GM18498 (cell line): Measurements from ENCODE around the gene ZFP91.

Experiments used
- ATAC-seq: cut with Tn5 transposase; IDR thresholded peaks from one replicate; pipeline ENCODE4 v1.9.1; 2021; ENCODE audit warnings: mild to moderate bottlenecking, moderate library complexity; ENCODE audit not compliant: unreplicated experiment

The ZFP91 gene

GRCh38 chr11:58582437-58582836 lies 3.6 kb downstream of the ZFP91 start:
- ATAC-seq, result no peak

- no peak for ATAC-seq
Measured at GRCh38 chr11:58586998-58587397, 8.1 kb downstream of the ZFP91 start.

DNA sequence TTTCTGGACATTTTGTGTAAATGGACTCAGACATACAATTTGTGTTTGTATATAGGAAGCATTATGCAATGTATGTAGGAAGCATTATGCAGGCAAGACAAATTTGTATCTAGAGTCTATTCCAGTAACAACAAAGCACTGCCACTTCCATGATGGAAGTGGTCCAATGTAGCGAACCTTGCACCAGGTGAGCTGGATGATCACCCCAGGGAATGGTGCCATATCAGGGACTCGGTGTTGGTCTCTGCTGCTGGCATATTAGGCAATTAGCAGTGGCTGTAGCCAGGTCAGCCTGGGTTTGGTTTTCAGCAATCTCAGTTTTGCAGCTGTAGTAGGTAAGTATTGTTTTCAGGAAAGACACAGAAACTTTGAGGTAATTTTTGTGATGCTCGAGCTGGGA lies 12.8 kb downstream of the ZFP91 start:
- no peak for ATAC-seq

DNA sequence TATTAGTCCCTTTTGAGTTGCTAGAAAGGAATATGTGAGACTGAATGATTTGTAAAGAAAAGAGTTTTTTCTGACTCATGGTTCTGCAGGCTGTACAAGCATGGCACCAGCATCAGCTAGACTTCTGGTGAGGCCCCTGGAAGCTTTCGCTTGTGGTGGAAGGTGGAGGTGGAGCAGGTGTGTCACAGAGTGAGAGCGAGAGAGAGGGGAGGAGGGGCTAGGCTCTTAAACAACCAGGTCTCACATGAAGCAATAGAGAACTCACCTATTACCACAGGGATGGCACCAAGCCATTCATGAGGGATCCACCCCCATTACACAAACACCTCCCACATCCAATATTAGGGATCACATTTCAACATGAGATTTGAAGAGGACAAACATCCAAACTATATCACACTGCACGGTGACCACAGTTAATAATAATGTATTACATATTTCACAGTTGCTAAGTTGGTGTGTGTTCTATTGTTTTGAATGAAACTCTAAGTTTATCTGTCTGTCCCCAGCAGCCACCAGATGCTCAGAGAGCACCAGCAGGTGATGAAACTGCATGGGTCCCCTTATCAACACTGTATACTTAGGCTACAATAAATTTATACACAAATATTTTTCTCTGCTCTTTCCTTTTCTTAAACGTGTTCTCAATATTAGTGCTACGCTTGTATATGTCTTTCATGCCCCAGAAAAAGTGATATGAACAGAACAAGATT lies 14.1 kb downstream of the ZFP91 start:
- peak; percentile 48 for ATAC-seq

DNA sequence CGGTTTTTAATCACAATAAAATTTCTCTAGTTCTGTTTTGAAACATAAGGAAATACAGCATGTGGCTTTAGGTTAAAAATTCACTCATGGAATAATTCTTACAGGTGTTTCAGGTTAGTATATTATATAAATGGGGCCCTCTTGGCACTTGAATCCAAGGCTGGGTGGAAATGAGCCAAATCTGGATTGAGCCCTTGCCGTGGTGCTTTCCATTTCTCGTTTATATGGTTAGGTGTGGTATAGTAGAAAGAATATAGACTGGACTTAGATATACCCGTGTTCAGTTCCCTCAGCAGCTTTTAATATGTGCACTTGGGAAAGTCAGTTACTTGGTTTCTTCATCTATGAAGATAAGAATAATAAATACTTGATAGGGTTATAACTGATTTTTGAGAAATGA lies 16.0 kb downstream of the ZFP91 start:
- ATAC-seq, result no peak

DNA sequence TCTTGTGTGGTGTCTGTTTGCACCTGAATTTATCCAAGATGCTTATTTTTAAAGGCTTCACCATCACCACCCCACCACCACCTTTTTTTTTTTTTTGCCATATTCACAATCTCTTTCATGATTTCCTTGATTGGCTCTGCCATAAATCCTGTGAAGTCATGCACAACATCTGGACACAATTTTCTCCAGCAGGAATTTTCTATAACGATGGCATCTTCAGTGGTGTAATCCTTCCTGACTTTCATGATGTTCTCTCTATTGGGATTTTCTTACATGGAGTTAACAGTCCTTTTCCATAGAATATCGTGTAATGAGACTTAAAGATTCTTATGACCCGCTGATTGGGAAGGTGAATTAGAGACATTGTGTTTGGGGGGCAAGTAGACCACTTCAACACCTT lies 17.8 kb downstream of the ZFP91 start:
- no peak for ATAC-seq

GRCh38 chr11:58597486-58598144 lies 18.8 kb downstream of the ZFP91 start:
- peak; percentile 65 for ATAC-seq

DNA sequence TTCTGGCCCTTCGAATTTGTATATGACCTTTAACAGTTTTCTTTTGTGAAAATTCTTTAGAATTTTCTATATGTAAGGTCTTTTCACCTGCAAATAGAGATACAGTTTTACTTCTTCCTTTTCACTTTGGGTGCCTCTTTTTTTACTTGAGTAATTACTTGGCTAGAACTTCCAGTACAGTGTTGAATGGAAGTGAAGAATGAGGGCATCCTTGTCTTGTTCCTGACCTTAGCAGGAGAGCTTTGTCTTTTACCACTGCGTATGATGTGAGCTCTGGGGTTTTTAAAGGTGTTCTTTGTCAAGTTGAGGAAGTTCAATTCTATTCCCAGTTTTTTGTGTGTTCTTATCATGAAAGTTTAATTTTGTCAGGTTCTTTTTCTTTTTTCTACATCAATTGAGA lies 21.6 kb downstream of the ZFP91 start:
- ATAC-seq, result no peak

GRCh38 chr11:58606930-58607714 lies 28.3 kb downstream of the ZFP91 start:
- ATAC-seq, result no peak

GRCh38 chr11:58608331-58608730 lies 29.5 kb downstream of the ZFP91 start:
- ATAC-seq, result no peak

GRCh38 chr11:58609723-58610122 lies 30.9 kb downstream of the ZFP91 start:
- no peak for ATAC-seq

- ATAC-seq, result no peak
Measured at GRCh38 chr11:58613228-58613627, 34.4 kb downstream of the ZFP91 start.

GRCh38 chr11:58615559-58615958 lies 36.7 kb downstream of the ZFP91 start:
- no peak for ATAC-seq

GRCh38 chr11:58616594-58616993 lies 37.7 kb downstream of the ZFP91 start:
- ATAC-seq, result no peak

DNA sequence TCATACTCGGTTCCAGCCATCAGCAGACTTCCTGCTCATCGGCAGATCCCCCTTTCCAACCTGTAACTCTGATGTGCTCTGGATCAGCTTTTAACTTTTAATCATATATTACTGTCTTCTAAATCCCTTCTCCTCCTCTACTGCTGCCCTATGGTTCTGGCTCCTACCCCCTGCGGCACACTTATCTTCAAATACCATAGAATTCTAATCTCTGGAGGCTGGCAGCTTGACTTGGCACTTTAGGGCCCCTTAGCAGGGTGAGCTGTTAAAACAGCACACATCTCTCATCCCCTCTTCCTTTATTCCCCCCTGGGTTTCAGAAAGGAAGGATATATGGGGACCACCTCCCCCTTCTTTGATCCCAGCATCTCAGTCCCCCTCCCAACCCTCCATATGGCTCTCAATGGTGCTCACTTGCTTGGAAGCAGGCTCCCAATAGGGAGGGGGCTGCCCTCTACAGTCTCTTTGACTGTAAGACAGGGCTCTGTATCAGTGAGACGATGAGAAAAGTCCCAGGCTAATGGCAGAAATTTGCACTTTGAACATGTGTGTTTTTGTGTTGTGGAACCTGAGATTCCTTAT lies 39.2 kb downstream of the ZFP91 start:
- no peak for ATAC-seq

- ATAC-seq, result peak; percentile 71
Measured at GRCh38 chr11:58621586-58622262, 42.9 kb downstream of the ZFP91 start.

DNA sequence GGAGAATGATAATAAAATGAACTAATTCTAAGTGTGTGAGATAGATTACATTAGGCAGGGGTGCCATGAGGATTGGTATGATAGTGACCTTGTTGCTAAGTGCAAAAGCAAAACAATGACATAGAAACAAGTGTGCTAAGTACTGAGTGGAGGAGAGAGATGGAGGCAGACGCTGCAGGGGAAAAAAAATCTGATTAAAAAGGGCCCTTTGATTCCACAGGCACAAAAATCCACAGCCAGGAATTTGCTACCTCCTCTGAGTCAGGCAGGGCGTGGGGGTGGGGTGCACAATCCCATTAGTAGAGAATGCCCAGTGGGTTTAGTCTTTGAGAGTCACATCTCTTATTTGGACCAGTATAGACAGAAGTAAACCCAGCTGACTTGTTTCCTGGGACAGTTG lies 43.5 kb downstream of the ZFP91 start, which contains the start of gene CNTF:
CNTF (plus strand) TSS at position 322 of the 400 bp plus-strand sequence. CDS start 88 bp downstream, outside the sequence.
- ATAC-seq, result no peak

DNA sequence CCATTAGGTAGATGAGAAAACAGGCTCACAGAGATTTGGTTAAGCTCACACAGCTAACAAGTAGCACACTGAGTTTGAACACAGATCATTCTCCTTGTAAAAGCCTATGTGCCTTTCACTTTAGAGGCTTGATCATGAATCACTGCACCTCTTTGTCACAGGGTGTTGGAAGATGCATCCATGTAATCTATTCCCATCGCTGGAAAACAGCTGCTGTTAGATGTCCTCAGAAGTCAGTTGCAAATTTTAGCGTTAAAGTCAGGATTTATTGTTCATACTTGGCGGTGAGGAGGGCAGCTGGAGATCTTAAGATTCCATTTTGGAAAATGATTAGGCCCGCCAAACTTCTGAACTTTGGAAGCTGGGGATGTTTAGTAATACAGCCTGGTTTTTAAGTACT lies 46.2 kb downstream of the ZFP91 start:
- ATAC-seq, result no peak

DNA sequence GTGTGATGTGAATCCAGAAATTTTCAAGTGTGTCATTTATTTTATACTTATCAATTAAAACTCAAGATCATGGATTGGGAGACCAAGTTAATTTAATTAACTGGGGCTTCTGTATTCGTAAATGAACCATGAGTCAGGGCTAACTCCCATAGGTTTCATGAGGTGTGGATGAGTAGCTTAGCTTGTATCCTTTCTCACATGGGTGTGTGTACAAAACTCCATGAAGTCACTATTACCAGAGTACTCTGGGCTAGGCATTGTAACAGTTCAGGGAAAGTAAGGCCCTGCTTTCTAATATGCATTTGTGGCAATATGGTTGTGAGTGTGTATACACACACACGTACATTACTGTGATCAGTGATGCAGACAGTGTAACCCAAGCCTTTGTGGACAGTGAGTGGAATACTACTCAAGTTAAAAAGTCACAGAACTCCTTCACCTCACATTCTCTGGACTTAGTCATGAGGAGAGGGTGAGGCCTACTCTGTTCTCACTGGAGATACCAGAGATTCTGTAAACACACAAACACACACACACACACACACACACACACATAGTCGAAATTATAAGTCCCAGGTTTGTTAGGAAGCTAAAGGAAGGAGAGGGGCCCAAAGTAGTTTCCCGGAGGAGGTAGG lies 47.1 kb downstream of the ZFP91 start:
- ATAC-seq, result no peak

- no peak for ATAC-seq
Measured at GRCh38 chr11:58626934-58627483, 48.1 kb downstream of the ZFP91 start.
